Muscle of back (tissue), 11 donors: ENCODE results near the gene MAX. TPM values are rescaled to one million over a fixed set of nuclear protein-coding genes. Genes with fewer than 3 reads are reported as not detected.

ENCODE experiments used
- DNase-seq, 3 donors: peaks; one replicate each; pipeline versions ENCODE4 v3.0.0 to v3.0.0-alpha.2; 2013
- polyA plus RNA-seq, 10 donors: library from polyadenylated mRNA; unstranded; fragments of 120-200 nt; gene quantifications; one replicate each; pipeline ENCODE4 v1.2.1, GENCODE V29; 2013; ENCODE audit not compliant: insufficient read length in 10 of 10

The MAX gene
- polyA plus RNA-seq, 10 donors: 30.7 to 45.4 (median 34.8) TPM

GRCh38 chr14:65075628-65076325, 26.5 kb downstream of the MAX start:
- DNase-seq: peak in 1 of 3 donors; percentile 21

GRCh38 chr14:65074449-65075150, 27.7 kb downstream of the MAX start:
- DNase-seq: no peak

DNA sequence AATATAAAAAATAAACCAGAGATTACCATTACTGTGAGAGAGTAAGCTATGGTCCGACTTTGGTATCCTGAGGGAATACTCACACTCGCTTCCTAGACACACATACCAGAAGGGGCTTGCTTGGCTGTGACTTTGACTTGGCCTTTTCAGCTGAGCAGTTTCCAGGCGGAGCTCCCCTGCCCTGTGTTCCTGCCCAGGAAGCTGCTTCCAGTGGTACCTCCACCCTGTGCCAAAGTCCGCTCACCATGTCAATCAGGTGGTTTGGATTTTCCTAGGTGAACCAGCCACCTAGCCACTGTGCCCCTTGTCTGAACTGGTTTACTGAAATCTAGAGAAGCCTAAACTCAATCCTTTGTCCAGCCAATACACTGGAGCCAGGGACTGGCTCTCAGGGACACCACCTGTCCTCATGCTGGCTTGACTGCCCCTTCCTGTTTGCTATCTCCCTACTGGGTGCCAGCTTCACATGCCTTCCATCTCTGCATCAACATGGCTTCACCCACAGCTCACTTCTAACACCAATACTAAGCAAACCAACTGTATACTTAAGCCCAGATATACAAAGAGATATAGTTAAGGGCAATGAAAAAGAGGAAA, 28.6 kb downstream of the MAX start:
- DNase-seq: no peak

DNA sequence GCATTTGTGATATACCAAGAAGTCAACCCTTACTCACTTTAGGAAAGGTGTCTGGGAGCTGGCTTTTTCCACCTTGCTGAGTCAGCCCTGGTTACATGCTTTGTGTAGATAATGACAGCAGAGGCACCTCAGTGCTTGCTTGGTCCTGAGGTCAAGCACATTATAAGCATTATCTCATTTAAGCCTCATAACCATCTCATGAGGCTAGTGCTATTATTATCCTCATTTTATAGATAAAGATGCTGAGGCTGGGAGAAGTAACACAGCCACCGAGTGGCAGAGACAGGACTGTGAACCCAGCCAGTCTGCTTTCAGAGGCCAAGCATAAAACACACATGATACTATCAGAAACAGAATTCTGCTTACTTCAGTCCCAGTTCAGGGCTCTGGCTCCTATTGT, 29.4 kb downstream of the MAX start:
- no peak for DNase-seq

- no peak for DNase-seq
Measured at GRCh38 chr14:65072256-65072655, 30.1 kb downstream of the MAX start.

DNA sequence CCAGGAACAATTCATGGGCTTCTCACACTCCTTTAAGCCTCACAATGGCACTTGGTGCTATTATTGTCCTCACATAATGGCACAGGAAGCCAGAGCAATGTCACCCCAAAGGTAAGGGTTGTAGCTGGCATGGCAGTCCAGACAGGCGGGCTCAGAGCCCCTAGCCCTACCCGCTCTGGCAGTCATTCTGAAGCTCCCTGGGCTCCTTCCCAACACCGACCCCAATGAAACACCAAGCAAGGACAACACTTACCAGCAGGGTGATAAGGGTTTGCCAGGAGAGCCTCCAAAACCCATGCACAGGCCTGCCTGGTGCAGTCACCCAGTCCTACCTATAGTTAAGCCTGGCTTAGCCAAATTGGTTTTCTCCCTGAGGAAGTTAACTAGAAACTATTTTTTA, 30.8 kb downstream of the MAX start:
- DNase-seq: no peak

DNA sequence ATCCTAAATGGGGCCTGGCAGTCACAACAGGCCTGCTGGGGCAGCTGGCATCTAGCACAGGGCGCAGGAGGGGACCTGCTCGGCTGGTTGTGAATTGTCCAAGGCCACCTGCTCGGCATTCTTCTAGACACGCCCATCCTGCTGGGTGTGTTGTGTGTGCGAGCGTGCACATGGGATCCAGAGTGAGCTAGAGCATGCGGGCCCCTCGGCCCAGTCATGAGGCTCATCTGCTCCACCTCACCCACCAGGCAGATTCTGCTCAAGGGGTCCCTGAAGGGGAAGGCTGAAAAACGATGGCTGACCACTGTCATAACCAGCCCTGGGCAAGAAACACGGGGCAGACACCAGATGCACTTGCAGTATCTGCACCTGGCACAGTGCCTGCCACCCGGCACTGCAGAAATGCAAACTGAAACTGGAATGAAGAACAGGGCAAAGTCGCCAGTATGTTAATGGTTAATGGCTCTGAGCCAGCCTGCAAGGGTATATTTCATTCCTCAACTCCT, 31.8 kb downstream of the MAX start:
- DNase-seq: peak; percentile 14 to 45 (median 25)

GRCh38 chr14:65069874-65070413, 32.4 kb downstream of the MAX start:
- DNase-seq: no peak

DNA sequence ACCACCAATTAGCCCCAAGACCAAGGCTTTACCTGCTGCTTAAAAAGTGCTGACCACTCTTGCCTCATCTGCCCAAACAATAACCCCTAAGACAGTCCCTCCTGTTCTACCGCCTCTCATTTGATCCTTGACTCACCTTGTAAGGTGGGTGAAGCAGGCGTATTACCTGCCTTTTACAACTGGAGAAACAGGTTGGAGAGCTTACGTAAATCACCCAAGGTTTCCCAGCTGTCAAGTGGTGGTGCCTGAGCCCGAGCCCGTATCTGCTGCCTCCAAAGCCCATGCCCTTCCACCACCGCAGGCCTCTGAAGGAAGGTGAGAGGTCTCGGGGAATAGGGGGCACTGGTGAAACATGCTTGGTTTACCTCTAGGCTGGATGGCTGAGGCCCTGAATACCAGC, 36.6 kb downstream of the MAX start:
- no peak for DNase-seq

DNA sequence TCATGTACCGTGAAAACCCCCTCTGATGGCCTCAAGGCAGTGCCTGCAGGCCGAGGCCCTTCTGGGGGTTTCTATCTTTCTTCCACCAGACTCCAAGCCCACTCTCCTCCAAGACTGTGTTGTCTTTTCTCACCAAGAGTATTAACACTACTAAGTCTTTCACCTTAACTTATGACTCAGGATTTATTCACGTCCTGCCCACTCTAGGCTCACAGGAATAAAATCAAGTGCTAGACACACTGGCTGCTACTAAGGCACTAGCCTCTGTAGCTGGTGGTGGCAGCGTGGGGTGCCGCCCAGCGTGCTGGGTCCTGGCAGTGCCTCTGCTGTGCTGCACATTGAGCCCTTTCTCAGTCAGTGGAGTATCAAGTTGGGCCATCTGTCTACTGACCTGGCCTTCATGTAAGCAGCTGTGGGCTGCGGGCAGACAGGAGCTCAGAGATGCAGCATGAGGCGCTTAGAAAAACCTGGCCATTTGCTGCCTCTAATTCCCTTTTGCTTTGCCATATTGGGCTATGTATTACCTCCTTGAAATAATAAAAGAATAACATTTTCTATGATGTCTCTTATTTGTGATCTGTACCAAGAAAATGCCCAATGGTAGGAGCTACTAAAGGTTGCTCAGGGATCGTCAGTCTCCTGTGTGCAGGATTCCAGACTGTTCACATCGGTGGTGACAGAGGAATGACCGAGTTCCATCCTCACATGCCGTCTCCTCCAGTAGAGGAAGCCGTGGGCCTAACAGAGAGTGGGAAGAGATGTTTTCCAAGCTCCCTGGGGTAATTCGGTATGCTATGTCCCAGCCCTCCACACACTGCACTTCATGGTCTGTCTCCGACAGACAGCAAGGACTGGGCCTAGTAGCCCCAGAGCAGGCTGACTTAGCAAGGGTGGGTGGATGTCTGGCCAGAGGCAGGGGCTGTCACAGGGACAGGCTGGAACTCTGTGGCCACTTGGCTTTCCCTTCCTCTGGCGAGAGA, 39.9 kb downstream of the MAX start:
- DNase-seq: no peak

DNA sequence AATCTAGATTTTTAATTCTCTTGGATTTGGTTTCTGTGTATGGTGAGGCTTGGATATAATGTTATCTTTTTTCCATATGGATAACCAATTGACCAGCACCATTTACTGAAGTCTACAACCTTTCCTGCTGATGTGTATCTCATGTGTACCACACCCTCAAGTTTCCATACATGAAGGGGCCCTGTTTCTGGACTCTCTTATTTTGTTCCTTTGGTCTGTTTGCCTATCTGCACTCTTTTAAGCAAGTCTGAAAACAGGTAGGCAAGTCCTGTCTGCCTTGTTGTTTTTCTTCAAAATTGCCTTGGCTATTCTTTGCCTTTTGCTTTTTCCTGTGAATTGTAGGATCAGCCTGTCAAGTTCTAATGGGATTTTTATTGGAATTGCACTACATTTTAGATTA, 44.6 kb downstream of the MAX start:
- no peak for DNase-seq

GRCh38 chr14:65054471-65055085, 47.7 kb downstream of the MAX start:
- no peak for DNase-seq

GRCh38 chr14:65053466-65053865, 48.9 kb downstream of the MAX start:
- no peak for DNase-seq

DNA sequence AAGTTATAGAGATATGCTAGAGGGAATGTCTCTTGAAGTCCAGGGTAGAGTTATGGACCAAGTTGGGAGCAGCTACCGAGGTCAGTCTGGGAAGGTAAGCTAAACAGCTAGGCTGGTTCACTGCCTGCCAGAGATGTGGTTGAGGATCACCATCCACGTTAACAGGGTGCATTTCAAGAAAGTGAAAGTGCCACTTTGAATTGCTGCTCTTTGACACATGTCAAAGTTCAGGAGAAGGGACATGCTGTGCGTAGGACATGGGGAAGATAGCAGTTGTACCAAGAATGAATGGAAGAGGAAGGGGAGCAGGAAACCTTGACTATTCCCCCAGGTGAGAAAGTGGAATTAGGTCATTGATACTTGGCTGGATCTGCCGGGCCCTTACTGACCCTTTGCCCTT, 49.5 kb downstream of the MAX start:
- DNase-seq: no peak

- DNase-seq: no peak
Measured at GRCh38 chr14:65045709-65046108, 56.6 kb downstream of the MAX start.

DNA sequence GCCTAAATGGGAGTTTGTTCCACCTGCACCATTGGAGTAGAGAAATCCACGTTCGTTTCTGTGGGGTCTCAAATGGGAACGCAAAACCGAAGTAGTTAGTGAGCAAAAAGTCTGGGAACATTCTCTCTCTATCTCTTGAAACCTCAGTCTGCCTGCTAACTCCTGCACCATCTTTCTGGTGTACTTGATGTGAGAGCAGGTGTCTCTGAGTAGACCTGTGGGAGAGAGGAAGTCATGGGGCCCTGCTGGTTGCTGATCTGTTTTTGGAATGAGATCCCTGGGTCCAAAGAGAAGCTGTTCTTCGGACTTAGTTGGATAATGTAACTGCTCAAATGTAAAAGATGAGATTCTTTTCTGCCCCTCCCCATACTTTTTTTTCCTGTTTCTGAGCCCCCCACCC, 57.3 kb downstream of the MAX start:
- DNase-seq: no peak

- peak in 1 of 3 donors; percentile 33 for DNase-seq
Measured at GRCh38 chr14:65044596-65044959, 57.7 kb downstream of the MAX start.

- DNase-seq: no peak
Measured at GRCh38 chr14:65043893-65044595, 58.3 kb downstream of the MAX start.

- DNase-seq: no peak
Measured at GRCh38 chr14:65042731-65043372, 59.5 kb downstream of the MAX start.

- DNase-seq: no peak
Measured at GRCh38 chr14:65042296-65042695, 60.0 kb downstream of the MAX start.
